SK-N-SH (cell line): Measurements from ENCODE around the gene DGKI. TPM values are rescaled to one million over a fixed set of nuclear protein-coding genes. Genes with fewer than 3 reads are reported as not detected.

Source experiments
- CTCF ChIA-PET: fragments of 300-600, 350-600 bp; formaldehyde crosslinking; extraction: SDS; loops from one replicate; lab custom pipeline; 2021; lab: Yijun Ruan, JAX
- POLR2A ChIA-PET: fragments of 350-600 bp; sonication (Branson Sonifier 250); formaldehyde crosslinking; extraction: SDS; loops from one replicate; lab custom pipeline; 2020; ENCODE audit warnings: antibody characterized with exemption, inconsistent platforms; lab: Yijun Ruan, JAX
- DNase-seq: peaks from one replicate; pipeline ENCODE4 v3.0.0; 2012
- H2AFZ ChIP-seq: fragments of 200-600 bp; sonication (generic); 2 replicates; pipeline ENCODE4 v1.8.1; 2016; ENCODE audit warnings: antibody characterized with exemption, mild to moderate bottlenecking, low read depth
- H3F3A ChIP-seq: fragments of 200-600 bp; sonication (generic); replicated peaks from 2 replicates; pipeline ENCODE3; 2016; ENCODE audit warnings: antibody characterized with exemption, mild to moderate bottlenecking; ENCODE audit not compliant: insufficient read depth
- H3K27ac ChIP-seq, 2 experiments: fragments of 200-500 bp in 1 of 2; fragments of 200-600 bp in 1 of 2; sonication (Bioruptor generic) in 1 of 2; sonication (generic), shearing (Covaris generic) in 1 of 2; 2 replicates each; pipeline versions ENCODE4 v1.5.1 to v1.6.1; 2014 to 2016; ENCODE audit warnings: low read depth in 2 of 2, inconsistent platforms in 1 of 2, low read length in 1 of 2, mild to moderate bottlenecking in 1 of 2, mixed read lengths in 1 of 2
- H3K27me3 ChIP-seq: fragments of 200-600 bp; sonication (generic), shearing (Covaris generic); 2 replicates; pipeline ENCODE4 v1.6.1; 2016; ENCODE audit warnings: mixed run types; ENCODE audit not compliant: insufficient read depth
- H3K36me3 ChIP-seq, 2 experiments: fragments of 200-500 bp in 1 of 2; fragments of 200-600 bp in 1 of 2; sonication (Bioruptor generic) in 1 of 2; sonication (generic) in 1 of 2; replicated peaks in 1 of 2; 2 replicates each; pipeline versions ENCODE3 to v1.5.1; 2014 to 2016; ENCODE audit warnings: low read length in 1 of 2, mild to moderate bottlenecking in 1 of 2; ENCODE audit not compliant: insufficient read depth in 2 of 2, control insufficient read depth in 1 of 2
- H3K4me1 ChIP-seq, 2 experiments: fragments of 200-500 bp in 1 of 2; fragments of 200-600 bp in 1 of 2; sonication (Bioruptor generic) in 1 of 2; sonication (generic), shearing (Covaris generic) in 1 of 2; 2 replicates each; pipeline versions ENCODE4 v1.5.1 to v1.6.1; 2014 to 2016; ENCODE audit warnings: low read depth in 1 of 2, low read length in 1 of 2, mixed run types in 1 of 2; ENCODE audit not compliant: insufficient read depth in 2 of 2, control insufficient read depth in 1 of 2
- H3K4me2 ChIP-seq: fragments of 200-600 bp; sonication (generic), shearing (Covaris generic); 2 replicates; pipeline ENCODE4 v1.6.1; 2017; ENCODE audit warnings: mixed run types
- H3K4me3 ChIP-seq, 2 experiments: fragments of 200-500 bp in 1 of 2; fragments of 200-600 bp in 1 of 2; sonication (Bioruptor generic) in 1 of 2; sonication (generic), shearing (Covaris generic) in 1 of 2; 2 replicates each; pipeline versions ENCODE4 v1.5.1 to v1.8.1; 2014 to 2016; ENCODE audit warnings: low read depth in 2 of 2, inconsistent platforms in 1 of 2, low read length in 1 of 2, mild to moderate bottlenecking in 1 of 2, mixed read lengths in 1 of 2, moderate library complexity in 1 of 2
- H3K79me2 ChIP-seq: fragments of 200-600 bp; sonication (generic); 2 replicates; pipeline ENCODE4 v1.8.1; 2017; ENCODE audit warnings: mild to moderate bottlenecking; ENCODE audit not compliant: insufficient read depth
- H3K9ac ChIP-seq: fragments of 200-600 bp; sonication (generic); 2 replicates; pipeline ENCODE4 v1.6.1; 2017; ENCODE audit warnings: mixed run types
- H3K9me2 ChIP-seq: fragments of 200-600 bp; sonication (generic); 2 replicates; pipeline ENCODE4 v1.6.1; 2017; ENCODE audit warnings: mixed run types
- H3K9me3 ChIP-seq: fragments of 200-600 bp; sonication (generic); 2 replicates; pipeline ENCODE4 v1.6.1; 2017; ENCODE audit warnings: mixed run types, mild to moderate bottlenecking, moderate library complexity
- H4K20me1 ChIP-seq: fragments of 200-600 bp; sonication (generic); 2 replicates; pipeline ENCODE4 v1.6.1; 2017; ENCODE audit warnings: mild to moderate bottlenecking, mixed run types; ENCODE audit not compliant: insufficient read depth
- ELF1 ChIP-seq: IDR thresholded peaks from 2 replicates; pipeline ENCODE4 v1.4.0; 2012
- FOXJ3 ChIP-seq: sonication (generic); formaldehyde crosslinking; IDR thresholded peaks from 2 replicates; pipeline ENCODE4 v1.5.1; 2020; ENCODE audit warnings: mild to moderate bottlenecking, missing genetic modification reagents
- NRF1 ChIP-seq: IDR thresholded peaks from 2 replicates; pipeline ENCODE4 v1.6.1; 2012; ENCODE audit warnings: low read depth, mild to moderate bottlenecking, low read length
- POLR2AphosphoS5 ChIP-seq: IDR thresholded peaks from 2 replicates; pipeline ENCODE4 v1.6.1; 2012; ENCODE audit warnings: low read depth, low read length
- RXRA ChIP-seq: IDR thresholded peaks from 2 replicates; pipeline ENCODE4 v1.4.0; 2012; ENCODE audit warnings: low read depth, mild to moderate bottlenecking, borderline replicate concordance
- SIN3A ChIP-seq: IDR thresholded peaks from 2 replicates; pipeline ENCODE4 v1.6.1; 2012; ENCODE audit warnings: low read depth, mild to moderate bottlenecking, low read length, moderate library complexity, borderline replicate concordance
- TAF1 ChIP-seq: IDR thresholded peaks from 2 replicates; pipeline ENCODE4 v1.6.1; 2012; ENCODE audit warnings: low read depth, mild to moderate bottlenecking, low read length, moderate library complexity, borderline replicate concordance
- TCF12 ChIP-seq: IDR thresholded peaks from 2 replicates; pipeline ENCODE4 v1.4.0; 2012
- TEAD4 ChIP-seq: IDR thresholded peaks from 2 replicates; pipeline ENCODE4 v1.4.0; 2012; ENCODE audit warnings: mild to moderate bottlenecking, borderline replicate concordance; ENCODE audit not compliant: insufficient read depth
- WGBS: methylation state at CpG from one replicate; pipeline ENCODE4 v1.1.6; 2017; ENCODE audit warnings: low lambda C conversion rate; 5-methylcytosine and 5-hydroxymethylcytosine counted together
- polyA plus RNA-seq, 3 experiments: library from polyadenylated mRNA; depleted of rRNA; stranded (reverse); fragments of >200 nt; gene quantifications; 2 replicates each; pipeline ENCODE4 v1.2.3, GENCODE V29; 2012
- TF ChIP-seq, protein P1 (sequence below): IDR thresholded peaks from 2 replicates; pipeline ENCODE4 v1.4.0; 2012; ENCODE audit warnings: low read depth, borderline replicate concordance
- TF ChIP-seq, protein P2 (sequence below): fragments of 150-350 bp; IDR thresholded peaks from 2 replicates; pipeline ENCODE4 v1.6.1; 2017; ENCODE audit warnings: antibody characterized with exemption, low read length, low read depth, borderline replicate concordance
- TF ChIP-seq, protein P3 (sequence below): IDR thresholded peaks from 2 replicates; pipeline ENCODE4; 2012
- TF ChIP-seq, protein P4 (sequence below): IDR thresholded peaks from 2 replicates; pipeline ENCODE4 v1.4.0; 2012; ENCODE audit warnings: low read depth, borderline replicate concordance
- TF ChIP-seq, protein P5 (sequence below): IDR thresholded peaks from 2 replicates; pipeline ENCODE4 v1.6.1; 2012; ENCODE audit warnings: mild to moderate bottlenecking, low read depth, low read length, moderate library complexity

Gene DGKI
- polyA plus RNA-seq, 1 of the 3 experiments (the other 2 are of a cell fraction), result 1.3 TPM

DNA sequence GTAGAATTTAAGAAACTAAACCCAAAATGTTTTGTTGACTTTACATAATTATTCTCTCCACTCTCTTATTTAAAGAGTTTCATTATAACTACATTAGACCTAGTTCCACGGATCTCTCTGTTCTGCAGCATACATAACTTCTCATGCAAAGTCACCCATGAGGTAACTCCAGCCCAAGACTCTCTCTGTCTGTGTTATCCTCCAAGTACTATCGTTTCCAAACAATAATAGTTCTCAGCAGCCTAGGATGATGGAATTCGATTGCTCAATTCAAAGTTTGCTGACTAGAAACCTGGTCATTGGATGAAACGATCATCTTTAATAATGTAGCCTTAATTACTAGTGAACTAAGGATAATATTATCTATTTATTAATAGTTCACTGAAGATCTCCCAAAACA lies 300.1 kb downstream of the DGKI start:
- TF ChIP-seq RXRA, result no peak
- TF ChIP-seq, protein P1, sequence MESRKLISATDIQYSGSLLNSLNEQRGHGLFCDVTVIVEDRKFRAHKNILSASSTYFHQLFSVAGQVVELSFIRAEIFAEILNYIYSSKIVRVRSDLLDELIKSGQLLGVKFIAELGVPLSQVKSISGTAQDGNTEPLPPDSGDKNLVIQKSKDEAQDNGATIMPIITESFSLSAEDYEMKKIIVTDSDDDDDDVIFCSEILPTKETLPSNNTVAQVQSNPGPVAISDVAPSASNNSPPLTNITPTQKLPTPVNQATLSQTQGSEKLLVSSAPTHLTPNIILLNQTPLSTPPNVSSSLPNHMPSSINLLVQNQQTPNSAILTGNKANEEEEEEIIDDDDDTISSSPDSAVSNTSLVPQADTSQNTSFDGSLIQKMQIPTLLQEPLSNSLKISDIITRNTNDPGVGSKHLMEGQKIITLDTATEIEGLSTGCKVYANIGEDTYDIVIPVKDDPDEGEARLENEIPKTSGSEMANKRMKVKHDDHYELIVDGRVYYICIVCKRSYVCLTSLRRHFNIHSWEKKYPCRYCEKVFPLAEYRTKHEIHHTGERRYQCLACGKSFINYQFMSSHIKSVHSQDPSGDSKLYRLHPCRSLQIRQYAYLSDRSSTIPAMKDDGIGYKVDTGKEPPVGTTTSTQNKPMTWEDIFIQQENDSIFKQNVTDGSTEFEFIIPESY, result no peak
- TF ChIP-seq TAF1, result no peak
- TF ChIP-seq TCF12, result no peak
- TF ChIP-seq NRF1, result no peak
- TF ChIP-seq FOXJ3 (CRISPR knock-in tag), result no peak
- TF ChIP-seq TEAD4, result no peak
- TF ChIP-seq, protein P2, sequence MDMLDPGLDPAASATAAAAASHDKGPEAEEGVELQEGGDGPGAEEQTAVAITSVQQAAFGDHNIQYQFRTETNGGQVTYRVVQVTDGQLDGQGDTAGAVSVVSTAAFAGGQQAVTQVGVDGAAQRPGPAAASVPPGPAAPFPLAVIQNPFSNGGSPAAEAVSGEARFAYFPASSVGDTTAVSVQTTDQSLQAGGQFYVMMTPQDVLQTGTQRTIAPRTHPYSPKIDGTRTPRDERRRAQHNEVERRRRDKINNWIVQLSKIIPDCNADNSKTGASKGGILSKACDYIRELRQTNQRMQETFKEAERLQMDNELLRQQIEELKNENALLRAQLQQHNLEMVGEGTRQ, result no peak
- TF ChIP-seq SIN3A, result no peak
- TF ChIP-seq, protein P3, sequence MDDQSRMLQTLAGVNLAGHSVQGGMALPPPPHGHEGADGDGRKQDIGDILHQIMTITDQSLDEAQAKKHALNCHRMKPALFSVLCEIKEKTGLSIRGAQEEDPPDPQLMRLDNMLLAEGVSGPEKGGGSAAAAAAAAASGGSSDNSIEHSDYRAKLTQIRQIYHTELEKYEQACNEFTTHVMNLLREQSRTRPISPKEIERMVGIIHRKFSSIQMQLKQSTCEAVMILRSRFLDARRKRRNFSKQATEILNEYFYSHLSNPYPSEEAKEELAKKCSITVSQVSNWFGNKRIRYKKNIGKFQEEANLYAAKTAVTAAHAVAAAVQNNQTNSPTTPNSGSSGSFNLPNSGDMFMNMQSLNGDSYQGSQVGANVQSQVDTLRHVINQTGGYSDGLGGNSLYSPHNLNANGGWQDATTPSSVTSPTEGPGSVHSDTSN, result no peak
- TF ChIP-seq, protein P4, sequence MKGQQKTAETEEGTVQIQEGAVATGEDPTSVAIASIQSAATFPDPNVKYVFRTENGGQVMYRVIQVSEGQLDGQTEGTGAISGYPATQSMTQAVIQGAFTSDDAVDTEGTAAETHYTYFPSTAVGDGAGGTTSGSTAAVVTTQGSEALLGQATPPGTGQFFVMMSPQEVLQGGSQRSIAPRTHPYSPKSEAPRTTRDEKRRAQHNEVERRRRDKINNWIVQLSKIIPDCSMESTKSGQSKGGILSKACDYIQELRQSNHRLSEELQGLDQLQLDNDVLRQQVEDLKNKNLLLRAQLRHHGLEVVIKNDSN, result no peak
- Histone ChIP-seq H3K27ac (no peak overlapping the region), H3K4me2 (no peak overlapping the region), H3K9me2 (no peaks in the 10 kb centered on the region), H3K9ac (no peak overlapping the region), H2AFZ (no peak overlapping the region), H3K9me3 (no peaks in the 10 kb centered on the region), H3F3A (no peaks in the 10 kb centered on the region), H3K36me3 (peaks cover 0 to 21% of the 10 kb centered on the region in 2 experiments), H3K4me3 (no peak overlapping the region), H3K79me2 (no peaks in the 10 kb centered on the region), H3K4me1 (peaks cover 0 to 6% of the 10 kb centered on the region in 2 experiments; a peak in 2 of 4 replicates), H4K20me1 (no peaks in the 10 kb centered on the region), H3K27me3 (no peaks in the 10 kb centered on the region)
- no peak for DNase-seq
- POLR2A ChIA-PET, result no interaction called here
- 84% methylated on average over 4 of the region's 4 CpGs for WGBS
- CTCF ChIA-PET, result no interaction called here

DNA sequence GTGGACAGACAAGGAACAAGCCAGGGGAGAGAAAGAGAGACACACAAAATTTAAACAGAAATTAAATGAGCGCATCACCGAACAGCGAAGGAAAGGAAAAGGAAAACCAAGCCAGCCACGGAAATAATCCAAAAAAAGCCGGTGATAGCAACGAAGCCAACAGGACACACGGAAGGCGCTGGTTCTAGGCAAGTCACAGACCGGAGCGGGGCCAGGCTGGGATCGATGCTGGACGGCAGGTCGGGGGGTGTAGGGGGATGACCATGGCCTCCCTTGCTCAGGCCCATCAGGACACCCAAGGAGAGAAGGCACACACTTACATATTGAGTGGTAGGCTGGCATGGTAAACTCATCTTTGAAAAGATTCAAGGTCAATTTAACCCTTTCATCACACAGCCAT lies 300.8 kb downstream of the DGKI start:
- no peak overlapping the region for H2AFZ ChIP-seq
- ChIA-PET POLR2A (no interaction called here), CTCF (interaction anchor here (0.6 to 0.8 kb wide), 2 partner anchors 27 to 373 kb away, joined by 3 read pairs; no protein-coding TSS in a partner anchor)
- peaks cover 0 to 6% of the 10 kb centered on the region in 2 experiments; a peak in 2 of 4 replicates for H3K4me1 ChIP-seq
- no peak overlapping the region for H3K27ac ChIP-seq
- H3F3A ChIP-seq, result no peaks in the 10 kb centered on the region
- TF ChIP-seq ELF1, result no peak
- no peak for TF ChIP-seq TEAD4
- TF ChIP-seq POLR2AphosphoS5, result no peak
- TF ChIP-seq, protein P5, sequence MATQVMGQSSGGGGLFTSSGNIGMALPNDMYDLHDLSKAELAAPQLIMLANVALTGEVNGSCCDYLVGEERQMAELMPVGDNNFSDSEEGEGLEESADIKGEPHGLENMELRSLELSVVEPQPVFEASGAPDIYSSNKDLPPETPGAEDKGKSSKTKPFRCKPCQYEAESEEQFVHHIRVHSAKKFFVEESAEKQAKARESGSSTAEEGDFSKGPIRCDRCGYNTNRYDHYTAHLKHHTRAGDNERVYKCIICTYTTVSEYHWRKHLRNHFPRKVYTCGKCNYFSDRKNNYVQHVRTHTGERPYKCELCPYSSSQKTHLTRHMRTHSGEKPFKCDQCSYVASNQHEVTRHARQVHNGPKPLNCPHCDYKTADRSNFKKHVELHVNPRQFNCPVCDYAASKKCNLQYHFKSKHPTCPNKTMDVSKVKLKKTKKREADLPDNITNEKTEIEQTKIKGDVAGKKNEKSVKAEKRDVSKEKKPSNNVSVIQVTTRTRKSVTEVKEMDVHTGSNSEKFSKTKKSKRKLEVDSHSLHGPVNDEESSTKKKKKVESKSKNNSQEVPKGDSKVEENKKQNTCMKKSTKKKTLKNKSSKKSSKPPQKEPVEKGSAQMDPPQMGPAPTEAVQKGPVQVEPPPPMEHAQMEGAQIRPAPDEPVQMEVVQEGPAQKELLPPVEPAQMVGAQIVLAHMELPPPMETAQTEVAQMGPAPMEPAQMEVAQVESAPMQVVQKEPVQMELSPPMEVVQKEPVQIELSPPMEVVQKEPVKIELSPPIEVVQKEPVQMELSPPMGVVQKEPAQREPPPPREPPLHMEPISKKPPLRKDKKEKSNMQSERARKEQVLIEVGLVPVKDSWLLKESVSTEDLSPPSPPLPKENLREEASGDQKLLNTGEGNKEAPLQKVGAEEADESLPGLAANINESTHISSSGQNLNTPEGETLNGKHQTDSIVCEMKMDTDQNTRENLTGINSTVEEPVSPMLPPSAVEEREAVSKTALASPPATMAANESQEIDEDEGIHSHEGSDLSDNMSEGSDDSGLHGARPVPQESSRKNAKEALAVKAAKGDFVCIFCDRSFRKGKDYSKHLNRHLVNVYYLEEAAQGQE, result no peak
- TF ChIP-seq TAF1, result no peak
- no peaks in the 10 kb centered on the region for H3K79me2 ChIP-seq
- no peaks in the 10 kb centered on the region for H3K9me3 ChIP-seq
- H3K9ac ChIP-seq, result no peak overlapping the region
- H3K4me2 ChIP-seq, result no peak overlapping the region
- H4K20me1 ChIP-seq, result no peaks in the 10 kb centered on the region
- H3K9me2 ChIP-seq, result no peaks in the 10 kb centered on the region
- no peak for DNase-seq
- H3K36me3 ChIP-seq, result peaks cover 0 to 21% of the 10 kb centered on the region in 2 experiments
- no peak overlapping the region for H3K4me3 ChIP-seq
- no peaks in the 10 kb centered on the region for H3K27me3 ChIP-seq
- 96% methylated on average over 13 of the region's 13 CpGs for WGBS
